Astrocyte (in vitro differentiated cells and primary cell): ENCODE results near the gene OSTF1. TPM values are rescaled to one million over a fixed set of nuclear protein-coding genes. Genes with fewer than 3 reads are reported as not detected.

Experiments
- DNase-seq: peaks from one replicate; pipeline ENCODE4 v3.0.0-alpha.2; 2010; ENCODE audit warnings: low read depth
- FAIRE-seq: peaks from 2 replicates; lab custom pipeline; 2011; peaks lifted over from hg19 to GRCh38; lab: Jason Lieb, UNC
- H2AFZ ChIP-seq: 2 replicates; pipeline ENCODE4 v1.6.0; 2012; ENCODE audit warnings: low read depth, low read length, inconsistent platforms
- H3K27ac ChIP-seq: 2 replicates; pipeline ENCODE4 v1.5.1; 2011; ENCODE audit warnings: low read depth, low read length, inconsistent platforms
- H3K27me3 ChIP-seq: 2 replicates; pipeline ENCODE4 v1.6.0; 2011; ENCODE audit warnings: low read length, inconsistent platforms; ENCODE audit not compliant: insufficient read depth
- H3K36me3 ChIP-seq: 2 replicates; pipeline ENCODE4 v1.5.1; 2011; ENCODE audit warnings: low read length, inconsistent platforms; ENCODE audit not compliant: insufficient read depth
- H3K4me1 ChIP-seq: 2 replicates; pipeline ENCODE4 v1.5.1; 2011; ENCODE audit warnings: low read length, inconsistent platforms; ENCODE audit not compliant: insufficient read depth
- H3K4me2 ChIP-seq: 2 replicates; pipeline ENCODE4 v1.6.0; 2012; ENCODE audit warnings: low read length, inconsistent platforms
- H3K4me3 ChIP-seq: 2 replicates; pipeline ENCODE4 v1.5.1; 2011; ENCODE audit warnings: low read depth, mild to moderate bottlenecking, low read length, inconsistent platforms; ENCODE audit not compliant: insufficient read depth
- H3K79me2 ChIP-seq: 2 replicates; pipeline ENCODE4 v1.6.0; 2012; ENCODE audit warnings: mild to moderate bottlenecking, low read length, inconsistent platforms; ENCODE audit not compliant: insufficient read depth
- H3K9ac ChIP-seq: 2 replicates; pipeline ENCODE4 v1.6.0; 2012; ENCODE audit warnings: mild to moderate bottlenecking, low read length, inconsistent platforms
- H3K9me3 ChIP-seq: 2 replicates; pipeline ENCODE4 v1.5.1; 2012; ENCODE audit warnings: low read depth, mild to moderate bottlenecking, low read length, inconsistent platforms; ENCODE audit not compliant: insufficient read depth
- H4K20me1 ChIP-seq: 2 replicates; pipeline ENCODE4 v1.6.0; 2012; ENCODE audit warnings: low read length, inconsistent platforms; ENCODE audit not compliant: insufficient read depth
- H3K27ac Mint-ChIP-seq: one replicate; pipeline ENCODE4 v1.8.0; 2021; ENCODE audit warnings: mild to moderate bottlenecking, mixed read lengths; ENCODE audit not compliant: unreplicated experiment
- H3K27me3 Mint-ChIP-seq: one replicate; pipeline ENCODE4 v1.8.0; 2021; ENCODE audit warnings: low read depth, mixed read lengths; ENCODE audit not compliant: unreplicated experiment
- H3K36me3 Mint-ChIP-seq: one replicate; pipeline ENCODE4 v1.8.0; 2021; ENCODE audit warnings: low read depth, mixed read lengths; ENCODE audit not compliant: unreplicated experiment
- H3K4me1 Mint-ChIP-seq: one replicate; pipeline ENCODE4 v1.8.0; 2021; ENCODE audit warnings: low read depth, mixed read lengths; ENCODE audit not compliant: unreplicated experiment
- H3K4me3 Mint-ChIP-seq: one replicate; pipeline ENCODE4 v1.8.0; 2021; ENCODE audit warnings: mild to moderate bottlenecking, moderate library complexity, mixed read lengths; ENCODE audit not compliant: unreplicated experiment
- H3K9me3 Mint-ChIP-seq: one replicate; pipeline ENCODE4 v1.8.0; 2021; ENCODE audit warnings: mild to moderate bottlenecking, mixed read lengths; ENCODE audit not compliant: unreplicated experiment
- CTCF ChIP-seq: IDR thresholded peaks from 2 replicates; pipeline ENCODE4 v1.5.1; 2011; ENCODE audit warnings: low read depth, mild to moderate bottlenecking, inconsistent platforms, low read length, moderate library complexity; ENCODE audit not compliant: insufficient read depth
- EZH2 ChIP-seq: IDR thresholded peaks from 2 replicates; pipeline ENCODE4 v1.6.1; 2012; ENCODE audit warnings: mild to moderate bottlenecking, low read length, inconsistent platforms; ENCODE audit not compliant: insufficient read depth
- total RNA-seq: library from RNA; stranded (reverse); gene quantifications from 2 replicates; pipeline ENCODE4 v1.2.1, GENCODE V29; 2021

Gene OSTF1
- total RNA-seq, 1 donor from 2014 or later: 43.0 TPM

GRCh38 chr9:75116306-75116705, 28.0 kb downstream of the OSTF1 start:
- no peak overlapping the region for H2AFZ ChIP-seq
- no peaks in the 10 kb centered on the region for H3K9me3 ChIP-seq
- no peaks in the 10 kb centered on the region for H3K27me3 ChIP-seq
- no peak overlapping the region for H3K27ac ChIP-seq
- Mint-ChIP-seq H3K9me3 (peaks cover 2% of the 10 kb centered on the region), H3K27me3 (no peaks in the 10 kb centered on the region), H3K4me3 (no peak overlapping the region), H3K27ac (no peak overlapping the region), H3K4me1 (no peaks in the 10 kb centered on the region), H3K36me3 (peaks cover 12% of the 10 kb centered on the region)
- H3K36me3 ChIP-seq: no peaks in the 10 kb centered on the region
- H3K4me2 ChIP-seq: no peak overlapping the region
- DNase-seq (no peak), FAIRE-seq (no peak)
- TF ChIP-seq CTCF (no peak), EZH2 (no peak)
- no peak overlapping the region for H3K9ac ChIP-seq
- no peak overlapping the region for H3K4me3 ChIP-seq
- H3K4me1 ChIP-seq: no peaks in the 10 kb centered on the region
- H4K20me1 ChIP-seq: peaks cover 22% of the 10 kb centered on the region
- peaks cover 35% of the 10 kb centered on the region for H3K79me2 ChIP-seq

GRCh38 chr9:75117564-75117963, 29.2 kb downstream of the OSTF1 start:
- FAIRE-seq: no peak
- peaks cover 28% of the 10 kb centered on the region for H3K79me2 ChIP-seq
- Mint-ChIP-seq H3K9me3 (peaks cover 2% of the 10 kb centered on the region), H3K27me3 (no peaks in the 10 kb centered on the region), H3K36me3 (peaks cover 12% of the 10 kb centered on the region), H3K4me1 (no peaks in the 10 kb centered on the region), H3K4me3 (no peak overlapping the region), H3K27ac (no peak overlapping the region)
- peaks cover 19% of the 10 kb centered on the region for H4K20me1 ChIP-seq
- H3K4me2 ChIP-seq: no peak overlapping the region
- H3K9me3 ChIP-seq: no peaks in the 10 kb centered on the region
- no peak for DNase-seq
- no peak overlapping the region for H3K27ac ChIP-seq
- no peak overlapping the region for H3K9ac ChIP-seq
- TF ChIP-seq CTCF: no peak
- H3K4me3 ChIP-seq: no peak overlapping the region
- H3K4me1 ChIP-seq: no peaks in the 10 kb centered on the region
- H2AFZ ChIP-seq: no peak overlapping the region
- no peaks in the 10 kb centered on the region for H3K27me3 ChIP-seq
- no peaks in the 10 kb centered on the region for H3K36me3 ChIP-seq

- DNase-seq (no peak), FAIRE-seq (no peak)
- Histone ChIP-seq H3K27ac (no peak overlapping the region), H3K9ac (no peak overlapping the region), H3K4me2 (no peak overlapping the region), H3K27me3 (no peaks in the 10 kb centered on the region), H3K4me1 (no peaks in the 10 kb centered on the region), H3K36me3 (no peaks in the 10 kb centered on the region), H2AFZ (no peak overlapping the region), H3K79me2 (peaks cover 15% of the 10 kb centered on the region), H3K9me3 (no peaks in the 10 kb centered on the region), H4K20me1 (peaks cover 14% of the 10 kb centered on the region), H3K4me3 (no peak overlapping the region)
- Mint-ChIP-seq H3K27ac (no peak overlapping the region), H3K36me3 (peaks cover 12% of the 10 kb centered on the region), H3K9me3 (peaks cover 2% of the 10 kb centered on the region), H3K27me3 (no peaks in the 10 kb centered on the region), H3K4me3 (no peak overlapping the region), H3K4me1 (no peaks in the 10 kb centered on the region)
- TF ChIP-seq CTCF: no peak
- TF ChIP-seq EZH2: no peak
Observed at GRCh38 chr9:75120686-75121085, 32.4 kb downstream of the OSTF1 start.
